Testis (tissue), 2 donors: Measurements from ENCODE around the gene LRMDA.

Experiments
- POLR2A ChIP-seq: fragments of 450-650 bp; IDR thresholded peaks from one replicate; pipeline ENCODE4 v1.6.1; 2017; ENCODE audit warnings: antibody characterized with exemption, mild to moderate bottlenecking, moderate library complexity
- TF ChIP-seq, protein P1 (sequence below), 3 experiments: fragments of 450-650 bp in 2 of 3; fragments of 200-600 bp in 1 of 3; sonication (generic) in 1 of 3; IDR thresholded peaks; one replicate each; pipeline ENCODE4 v1.5.1; 2016 to 2019; ENCODE audit warnings: antibody characterized with exemption in 3 of 3, mild to moderate bottlenecking in 2 of 3, moderate library complexity in 1 of 3

DNA sequence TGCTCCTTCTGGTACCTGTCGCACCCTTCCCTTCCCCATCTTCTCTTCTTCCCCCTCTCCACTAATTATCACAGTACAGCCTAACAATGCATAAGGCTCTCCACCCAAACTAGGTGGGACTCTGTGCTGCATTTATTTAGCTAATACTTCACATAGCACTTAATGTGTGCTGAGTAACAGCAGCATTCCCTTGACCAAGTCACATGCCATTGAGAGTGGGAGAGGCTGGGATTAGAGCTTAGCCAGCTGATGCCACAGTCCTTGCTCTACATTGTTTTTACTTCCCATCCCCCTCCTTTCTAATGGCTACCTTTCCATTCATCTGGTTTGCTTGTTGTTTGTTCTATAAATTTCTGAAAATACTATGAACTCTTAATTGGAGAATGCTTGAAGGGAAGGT lies 426.9 kb downstream of the LRMDA start:
- TF ChIP-seq, protein P1, sequence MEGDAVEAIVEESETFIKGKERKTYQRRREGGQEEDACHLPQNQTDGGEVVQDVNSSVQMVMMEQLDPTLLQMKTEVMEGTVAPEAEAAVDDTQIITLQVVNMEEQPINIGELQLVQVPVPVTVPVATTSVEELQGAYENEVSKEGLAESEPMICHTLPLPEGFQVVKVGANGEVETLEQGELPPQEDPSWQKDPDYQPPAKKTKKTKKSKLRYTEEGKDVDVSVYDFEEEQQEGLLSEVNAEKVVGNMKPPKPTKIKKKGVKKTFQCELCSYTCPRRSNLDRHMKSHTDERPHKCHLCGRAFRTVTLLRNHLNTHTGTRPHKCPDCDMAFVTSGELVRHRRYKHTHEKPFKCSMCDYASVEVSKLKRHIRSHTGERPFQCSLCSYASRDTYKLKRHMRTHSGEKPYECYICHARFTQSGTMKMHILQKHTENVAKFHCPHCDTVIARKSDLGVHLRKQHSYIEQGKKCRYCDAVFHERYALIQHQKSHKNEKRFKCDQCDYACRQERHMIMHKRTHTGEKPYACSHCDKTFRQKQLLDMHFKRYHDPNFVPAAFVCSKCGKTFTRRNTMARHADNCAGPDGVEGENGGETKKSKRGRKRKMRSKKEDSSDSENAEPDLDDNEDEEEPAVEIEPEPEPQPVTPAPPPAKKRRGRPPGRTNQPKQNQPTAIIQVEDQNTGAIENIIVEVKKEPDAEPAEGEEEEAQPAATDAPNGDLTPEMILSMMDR (IDR thresholded peaks at IDR 0.05): no peak
- no peak for TF ChIP-seq POLR2A
